ENCODE results near the gene NAT8L.

Gene NAT8L

GRCh38 chr4:2104556-2105345 is 45.6 kb downstream of the NAT8L start:
- TF ChIP-seq TAF1 (IDR thresholded peaks at IDR 0.05; ENCODE audit: borderline replicate concordance, low read depth, low read length) (no peak), POLR2AphosphoS5 (IDR thresholded peaks at IDR 0.05; ENCODE audit: low read depth, low read length) (no peak), POLR2A (IDR thresholded peaks at IDR 0.05; ENCODE audit: low read depth, low read length) (no peak)
- no peak for DNase-seq (ENCODE audit: insufficient read length)
- FAIRE-seq = no peak

GRCh38 chr4:2105559-2105958 is 46.4 kb downstream of the NAT8L start:
- FAIRE-seq = no peak
- no peak for DNase-seq (ENCODE audit: insufficient read length)
- TF ChIP-seq POLR2A (IDR thresholded peaks at IDR 0.05; ENCODE audit: low read depth, low read length) (no peak), POLR2AphosphoS5 (IDR thresholded peaks at IDR 0.05; ENCODE audit: low read depth, low read length) (no peak), TAF1 (IDR thresholded peaks at IDR 0.05; ENCODE audit: borderline replicate concordance, low read depth, low read length) (no peak)

- TF ChIP-seq POLR2AphosphoS5 (IDR thresholded peaks at IDR 0.05; ENCODE audit: low read depth, low read length) = no peak
- no peak for TF ChIP-seq TAF1 (IDR thresholded peaks at IDR 0.05; ENCODE audit: borderline replicate concordance, low read depth, low read length)
- TF ChIP-seq POLR2A (IDR thresholded peaks at IDR 0.05; ENCODE audit: low read depth, low read length) = no peak
- FAIRE-seq (no peak), DNase-seq (ENCODE audit: insufficient read length) (no peak)
Measured at GRCh38 chr4:2116687-2117400, 57.7 kb downstream of the NAT8L start.
